ENCODE results near the gene GPC6.

- TF ChIP-seq RCOR1 (IDR thresholded peaks at IDR 0.05; ENCODE audit: low read length) (no peak), TAF1 (IDR thresholded peaks at IDR 0.05; ENCODE audit: borderline replicate concordance, low read depth, low read length) (no peak), CTCF (IDR thresholded peaks at IDR 0.05) (no peak), POLR2AphosphoS5 (IDR thresholded peaks at IDR 0.05; ENCODE audit: low read depth, low read length) (no peak), YY1 (IDR thresholded peaks at IDR 0.05; ENCODE audit: low read depth) (peak; percentile 42; the same call in 1 of the 2 replicates), EP300 (IDR thresholded peaks at IDR 0.05; ENCODE audit: borderline replicate concordance in 1 of 2, low read depth in 1 of 2, low read length in 1 of 2) (peak in 1 of 2 experiments; percentile 69; a peak in 1 of 4 replicates), TEAD4 (IDR thresholded peaks at IDR 0.05; ENCODE audit: borderline replicate concordance, insufficient read depth) (peak; percentile 66; the same call in 1 of the 2 replicates), RAD21 (IDR thresholded peaks at IDR 0.05; ENCODE audit: low read length) (no peak), MAX (IDR thresholded peaks at IDR 0.05; ENCODE audit: low read depth) (no peak; the same call in 1 of the 2 replicates), SMC3 (IDR thresholded peaks at IDR 0.05; ENCODE audit: low read depth, low read length) (no peak), RFX5 (IDR thresholded peaks at IDR 0.05; ENCODE audit: low read length) (no peak), FOXM1 (IDR thresholded peaks at IDR 0.05; ENCODE audit: low read depth) (no peak; the same call in 1 of the 2 replicates)
These were observed 990.8 kb downstream of the GPC6 start for GRCh38 chr13:94217370-94217769.
